ENCODE results near the gene ZBTB46.

DNA sequence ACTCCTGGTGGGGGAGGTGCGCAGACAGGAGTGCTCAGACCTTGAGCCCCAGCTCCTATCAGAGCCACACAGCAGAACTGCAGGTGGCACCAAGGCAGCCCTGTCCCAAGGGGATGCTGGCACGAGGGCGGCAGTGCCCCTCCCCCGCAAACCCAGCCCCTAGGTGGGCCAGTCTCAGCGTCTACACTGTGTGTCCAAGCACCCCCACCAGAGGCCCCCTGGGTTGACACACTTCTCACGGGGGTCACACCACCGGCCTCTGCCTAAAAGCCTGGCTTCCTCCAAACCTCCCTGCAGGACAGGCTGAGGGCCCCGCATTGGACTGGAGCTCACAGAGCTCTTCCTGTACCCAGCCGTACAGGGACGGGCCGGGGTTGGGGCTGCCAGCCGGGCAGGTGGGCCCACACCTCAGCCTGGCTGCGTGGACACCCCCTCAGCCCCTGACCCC, 83.4 kb downstream of the ZBTB46 start:
- TF ChIP-seq CTCF (IDR thresholded peaks at IDR 0.05) (no peak), POLR2A (IDR thresholded peaks at IDR 0.05) (no peak)

All from lower leg skin (tissue), 3 donors.